HepG2 (cell line): ENCODE data around the gene SERINC5. TPM values are rescaled to one million over a fixed set of nuclear protein-coding genes. Genes with fewer than 3 reads are reported as not detected.

Experiments used
- ARID2 ChIP-seq: sonication (generic); formaldehyde crosslinking; IDR thresholded peaks from 2 replicates; pipeline ENCODE4 v1.8.1; 2022; ENCODE audit warnings: mild to moderate bottlenecking, missing genetic modification reagents, borderline replicate concordance
- CCDC6 ChIP-seq: sonication (generic); formaldehyde crosslinking; IDR thresholded peaks from 2 replicates; pipeline ENCODE4 v1.8.1; 2022; ENCODE audit warnings: mild to moderate bottlenecking, missing genetic modification reagents, moderate library complexity
- GATAD1 ChIP-seq: IDR thresholded peaks from 2 replicates; pipeline ENCODE4 v1.6.1; 2016; ENCODE audit warnings: missing genetic modification reagents, missing compliant biosample characterization
- IKZF1 ChIP-seq: fragments of 450-650 bp; IDR thresholded peaks from 2 replicates; pipeline ENCODE4 v1.7.1; 2016
- MED8 ChIP-seq: sonication (generic); formaldehyde crosslinking; IDR thresholded peaks from 2 replicates; pipeline ENCODE4 v1.8.1; 2023; ENCODE audit warnings: mild to moderate bottlenecking, missing genetic modification reagents; ENCODE audit not compliant: insufficient replicate concordance
- NR2F6 ChIP-seq, 2 experiments: IDR thresholded peaks; 2 replicates each; pipeline ENCODE4 v1.6.1; 2016; ENCODE audit warnings: antibody characterized with exemption in 1 of 2, mild to moderate bottlenecking in 1 of 2
- TGIF2 ChIP-seq: IDR thresholded peaks from 2 replicates; pipeline ENCODE4 v1.6.1; 2016; ENCODE audit warnings: control low read depth, missing compliant biosample characterization
- ZBTB38 ChIP-seq: sonication (generic); formaldehyde crosslinking; IDR thresholded peaks from 2 replicates; pipeline ENCODE4 v1.5.1; 2020; ENCODE audit warnings: mild to moderate bottlenecking, missing genetic modification reagents
- ZNF124 ChIP-seq: sonication (generic); formaldehyde crosslinking; IDR thresholded peaks from 2 replicates; pipeline ENCODE4 v1.4.0; 2020; ENCODE audit warnings: missing genetic modification reagents
- ZNF292 ChIP-seq: sonication (generic); formaldehyde crosslinking; IDR thresholded peaks from 2 replicates; pipeline ENCODE4 v1.8.1; 2022; ENCODE audit warnings: mild to moderate bottlenecking, low read depth, missing genetic modification reagents, borderline replicate concordance
- polyA plus RNA-seq, 8 experiments: library from polyadenylated mRNA; depleted of rRNA in 3 of 8; stranded (reverse) in 7 of 8; unstranded in 1 of 8; fragments of >200 nt; fragmentation: Illumina TruSeq in 4 of 8; extraction: Trizol in 4 of 8; gene quantifications; 2 replicates each; pipeline versions ENCODE4 v1.2.1 to v1.2.3, GENCODE V29; 2011 to 2016; ENCODE audit warnings: low read depth in 4 of 8, missing spikeins in 1 of 8, mixed read lengths in 1 of 8; ENCODE audit not compliant: insufficient read depth in 1 of 8
- total RNA-seq, 5 experiments: library from RNA; depleted of rRNA; stranded (reverse); fragments of >200 nt; fragmentation: Illumina TruSeq; extraction: Trizol; gene quantifications; 2 replicates each; pipeline ENCODE4 v1.2.3, GENCODE V29; 2016; ENCODE audit warnings: low read depth in 1 of 5
- TF ChIP-seq, protein P1 (sequence below): sonication (generic); formaldehyde crosslinking; IDR thresholded peaks from 2 replicates; pipeline ENCODE4 v1.4.0; 2020; ENCODE audit warnings: mild to moderate bottlenecking, missing genetic modification reagents, borderline replicate concordance
- TF ChIP-seq, protein P2 (sequence below): sonication (generic); formaldehyde crosslinking; IDR thresholded peaks from 2 replicates; pipeline ENCODE4 v1.4.0; 2020; ENCODE audit warnings: mild to moderate bottlenecking, missing genetic modification reagents
- TF ChIP-seq, protein P3 (sequence below): sonication (generic); formaldehyde crosslinking; IDR thresholded peaks from 2 replicates; pipeline ENCODE4 v1.4.0; 2020; ENCODE audit warnings: missing genetic modification reagents
- TF ChIP-seq, protein P4 (sequence below): sonication (generic); formaldehyde crosslinking; IDR thresholded peaks from 2 replicates; pipeline ENCODE4 v1.4.0; 2020; ENCODE audit warnings: missing genetic modification reagents

The SERINC5 gene
- total and polyA plus RNA-seq, 2 of the 13 experiments (the other 11 are each of a cell fraction or from before 2014, with no cell fraction given): 17.3 to 22.8 TPM

DNA sequence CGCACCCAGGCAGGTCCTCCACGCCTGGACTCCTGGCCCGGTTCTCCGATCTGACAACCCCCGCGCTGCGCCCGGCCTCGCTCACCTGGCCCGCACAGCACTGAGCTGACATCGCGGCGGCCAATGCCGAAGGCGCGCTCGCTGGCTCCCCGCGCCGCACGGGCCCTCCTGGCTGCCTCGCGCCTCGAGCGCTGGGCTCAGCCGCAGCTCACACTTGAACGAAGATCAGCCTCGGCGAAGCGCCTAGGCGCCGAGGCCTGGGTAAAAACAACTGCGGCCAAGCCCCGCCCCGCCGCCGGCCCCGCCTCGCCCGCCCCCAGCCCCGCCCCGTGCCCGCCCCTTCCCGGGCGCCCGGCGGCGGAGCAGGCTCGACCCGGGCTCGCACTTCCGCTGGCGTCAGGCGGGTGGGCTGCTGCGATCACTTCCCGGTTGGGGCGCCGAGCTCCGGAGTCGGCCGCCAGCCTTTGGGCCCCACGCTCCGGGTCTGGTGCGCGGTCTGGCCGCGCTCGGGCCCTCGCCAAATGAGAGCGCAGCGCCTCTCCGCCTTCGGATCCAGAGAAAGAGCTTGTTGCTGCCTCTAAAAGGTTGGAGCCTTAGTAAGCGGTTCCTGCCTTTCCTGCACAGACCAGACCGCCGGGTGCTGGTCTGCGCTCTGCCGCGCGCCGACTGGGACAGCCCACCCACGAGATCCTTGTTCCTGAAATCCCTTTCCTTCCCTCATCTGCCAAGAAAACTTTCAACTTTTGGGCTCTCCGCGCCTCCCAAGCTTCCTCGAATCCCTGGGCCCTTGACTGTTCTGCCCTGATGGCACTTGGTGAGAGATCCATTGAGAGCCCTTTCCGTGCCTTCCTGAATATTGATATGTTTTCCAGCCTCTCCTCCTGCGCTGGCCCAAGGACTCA, at the start of gene SERINC5 (continued):
- TF ChIP-seq NR2F6 (IDR thresholded peaks at IDR 0.05): no peak
- no peak; the same call in 1 of the 2 replicates for TF ChIP-seq NR2F6 (CRISPR knock-in tag; IDR thresholded peaks at IDR 0.05)
- 0 out of 2 replicates have a peak, but pooled peaks have one; percentile 15 for TF ChIP-seq ZNF292 (CRISPR knock-in tag)
- TF ChIP-seq GATAD1 (CRISPR knock-in tag): peak; percentile 61; the same call in 1 of the 2 replicates
- TF ChIP-seq, protein P1, sequence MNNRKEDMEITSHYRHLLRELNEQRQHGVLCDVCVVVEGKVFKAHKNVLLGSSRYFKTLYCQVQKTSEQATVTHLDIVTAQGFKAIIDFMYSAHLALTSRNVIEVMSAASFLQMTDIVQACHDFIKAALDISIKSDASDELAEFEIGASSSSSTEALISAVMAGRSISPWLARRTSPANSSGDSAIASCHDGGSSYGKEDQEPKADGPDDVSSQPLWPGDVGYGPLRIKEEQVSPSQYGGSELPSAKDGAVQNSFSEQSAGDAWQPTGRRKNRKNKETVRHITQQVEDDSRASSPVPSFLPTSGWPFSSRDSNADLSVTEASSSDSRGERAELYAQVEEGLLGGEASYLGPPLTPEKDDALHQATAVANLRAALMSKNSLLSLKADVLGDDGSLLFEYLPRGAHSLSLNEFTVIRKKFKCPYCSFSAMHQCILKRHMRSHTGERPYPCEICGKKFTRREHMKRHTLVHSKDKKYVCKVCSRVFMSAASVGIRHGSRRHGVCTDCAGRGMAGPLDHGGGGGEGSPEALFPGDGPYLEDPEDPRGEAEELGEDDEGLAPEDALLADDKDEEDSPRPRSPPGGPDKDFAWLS (CRISPR knock-in tag): no peak
- TF ChIP-seq, protein P2, sequence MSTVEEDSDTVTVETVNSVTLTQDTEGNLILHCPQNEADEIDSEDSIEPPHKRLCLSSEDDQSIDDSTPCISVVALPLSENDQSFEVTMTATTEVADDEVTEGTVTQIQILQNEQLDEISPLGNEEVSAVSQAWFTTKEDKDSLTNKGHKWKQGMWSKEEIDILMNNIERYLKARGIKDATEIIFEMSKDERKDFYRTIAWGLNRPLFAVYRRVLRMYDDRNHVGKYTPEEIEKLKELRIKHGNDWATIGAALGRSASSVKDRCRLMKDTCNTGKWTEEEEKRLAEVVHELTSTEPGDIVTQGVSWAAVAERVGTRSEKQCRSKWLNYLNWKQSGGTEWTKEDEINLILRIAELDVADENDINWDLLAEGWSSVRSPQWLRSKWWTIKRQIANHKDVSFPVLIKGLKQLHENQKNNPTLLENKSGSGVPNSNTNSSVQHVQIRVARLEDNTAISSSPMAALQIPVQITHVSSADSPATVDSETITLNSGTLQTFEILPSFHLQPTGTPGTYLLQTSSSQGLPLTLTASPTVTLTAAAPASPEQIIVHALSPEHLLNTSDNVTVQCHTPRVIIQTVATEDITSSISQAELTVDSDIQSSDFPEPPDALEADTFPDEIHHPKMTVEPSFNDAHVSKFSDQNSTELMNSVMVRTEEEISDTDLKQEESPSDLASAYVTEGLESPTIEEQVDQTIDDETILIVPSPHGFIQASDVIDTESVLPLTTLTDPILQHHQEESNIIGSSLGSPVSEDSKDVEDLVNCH: no peak
- peak; percentile 47; the same call in 1 of the 2 replicates for TF ChIP-seq ZBTB38 (CRISPR knock-in tag)
- peak; percentile 19; the same call in 1 of the 2 replicates for TF ChIP-seq TGIF2 (CRISPR knock-in tag)
- TF ChIP-seq MED8 (CRISPR knock-in tag): no peak
- TF ChIP-seq ARID2 (CRISPR knock-in tag): 0 out of 2 replicates have a peak, but pooled peaks have one; percentile 59
- no peak for TF ChIP-seq IKZF1
- TF ChIP-seq, protein P3, sequence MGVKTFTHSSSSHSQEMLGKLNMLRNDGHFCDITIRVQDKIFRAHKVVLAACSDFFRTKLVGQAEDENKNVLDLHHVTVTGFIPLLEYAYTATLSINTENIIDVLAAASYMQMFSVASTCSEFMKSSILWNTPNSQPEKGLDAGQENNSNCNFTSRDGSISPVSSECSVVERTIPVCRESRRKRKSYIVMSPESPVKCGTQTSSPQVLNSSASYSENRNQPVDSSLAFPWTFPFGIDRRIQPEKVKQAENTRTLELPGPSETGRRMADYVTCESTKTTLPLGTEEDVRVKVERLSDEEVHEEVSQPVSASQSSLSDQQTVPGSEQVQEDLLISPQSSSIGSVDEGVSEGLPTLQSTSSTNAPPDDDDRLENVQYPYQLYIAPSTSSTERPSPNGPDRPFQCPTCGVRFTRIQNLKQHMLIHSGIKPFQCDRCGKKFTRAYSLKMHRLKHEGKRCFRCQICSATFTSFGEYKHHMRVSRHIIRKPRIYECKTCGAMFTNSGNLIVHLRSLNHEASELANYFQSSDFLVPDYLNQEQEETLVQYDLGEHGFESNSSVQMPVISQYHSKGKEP (CRISPR knock-in tag): 0 out of 2 replicates have a peak, but pooled peaks have one; percentile 47
- TF ChIP-seq CCDC6 (CRISPR knock-in tag): 0 out of 2 replicates have a peak, but pooled peaks have one; percentile 19
- TF ChIP-seq ZNF124 (CRISPR knock-in tag): 0 out of 2 replicates have a peak, but pooled peaks have one; percentile 47
- TF ChIP-seq, protein P4, sequence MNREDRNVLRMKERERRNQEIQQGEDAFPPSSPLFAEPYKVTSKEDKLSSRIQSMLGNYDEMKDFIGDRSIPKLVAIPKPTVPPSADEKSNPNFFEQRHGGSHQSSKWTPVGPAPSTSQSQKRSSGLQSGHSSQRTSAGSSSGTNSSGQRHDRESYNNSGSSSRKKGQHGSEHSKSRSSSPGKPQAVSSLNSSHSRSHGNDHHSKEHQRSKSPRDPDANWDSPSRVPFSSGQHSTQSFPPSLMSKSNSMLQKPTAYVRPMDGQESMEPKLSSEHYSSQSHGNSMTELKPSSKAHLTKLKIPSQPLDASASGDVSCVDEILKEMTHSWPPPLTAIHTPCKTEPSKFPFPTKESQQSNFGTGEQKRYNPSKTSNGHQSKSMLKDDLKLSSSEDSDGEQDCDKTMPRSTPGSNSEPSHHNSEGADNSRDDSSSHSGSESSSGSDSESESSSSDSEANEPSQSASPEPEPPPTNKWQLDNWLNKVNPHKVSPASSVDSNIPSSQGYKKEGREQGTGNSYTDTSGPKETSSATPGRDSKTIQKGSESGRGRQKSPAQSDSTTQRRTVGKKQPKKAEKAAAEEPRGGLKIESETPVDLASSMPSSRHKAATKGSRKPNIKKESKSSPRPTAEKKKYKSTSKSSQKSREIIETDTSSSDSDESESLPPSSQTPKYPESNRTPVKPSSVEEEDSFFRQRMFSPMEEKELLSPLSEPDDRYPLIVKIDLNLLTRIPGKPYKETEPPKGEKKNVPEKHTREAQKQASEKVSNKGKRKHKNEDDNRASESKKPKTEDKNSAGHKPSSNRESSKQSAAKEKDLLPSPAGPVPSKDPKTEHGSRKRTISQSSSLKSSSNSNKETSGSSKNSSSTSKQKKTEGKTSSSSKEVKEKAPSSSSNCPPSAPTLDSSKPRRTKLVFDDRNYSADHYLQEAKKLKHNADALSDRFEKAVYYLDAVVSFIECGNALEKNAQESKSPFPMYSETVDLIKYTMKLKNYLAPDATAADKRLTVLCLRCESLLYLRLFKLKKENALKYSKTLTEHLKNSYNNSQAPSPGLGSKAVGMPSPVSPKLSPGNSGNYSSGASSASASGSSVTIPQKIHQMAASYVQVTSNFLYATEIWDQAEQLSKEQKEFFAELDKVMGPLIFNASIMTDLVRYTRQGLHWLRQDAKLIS (CRISPR knock-in tag): no peak
